Mammary epithelial cell (primary cell): ENCODE data around the gene ZNF784.

Experiments
- CTCF ChIP-seq, 2 donors: IDR thresholded peaks in 1 of 2; conservative IDR thresholded peaks in 1 of 2; 2 replicates each; pipeline ENCODE4 v1.5.1; 2011 to 2012; ENCODE audit warnings: inconsistent platforms in 2 of 2, low read length in 2 of 2, mild to moderate bottlenecking in 2 of 2, control low read depth in 1 of 2, low read depth in 1 of 2; ENCODE audit not compliant: insufficient read depth in 1 of 2; ENCODE audit errors: extremely low read depth in 1 of 2
- EZH2 ChIP-seq: IDR thresholded peaks from 2 replicates; pipeline ENCODE4 v1.6.1; 2012; ENCODE audit warnings: low read length, inconsistent platforms, borderline replicate concordance

GRCh38 chr19:55642153-55643002 lies 18.0 kb upstream of the ZNF784 start:
- TF ChIP-seq EZH2 (no peak), CTCF (conservative IDR thresholded peaks at IDR 0.05 in 1 of 2, IDR thresholded peaks at IDR 0.05 in 1 of 2; ENCODE audit: extremely low read depth in 1 of 2, insufficient read depth in 1 of 2, low read depth in 1 of 2, low read length in 2 of 2) (no peak)
